Measurements from ENCODE around the gene FGF18. TPM values are rescaled to one million over a fixed set of nuclear protein-coding genes. Genes with fewer than 3 reads are reported as not detected.

FGF18 gene
- total and polyA plus RNA-seq, 2 donors = 1.0 to 1.4 TPM

GRCh38 chr5:171445644-171446516 is 26.4 kb downstream of the FGF18 start:
- no peak overlapping the region for H3K4me3 ChIP-seq (ENCODE audit: low read depth, low read length)
- no peaks in the 10 kb centered on the region for H3K36me3 ChIP-seq (ENCODE audit: insufficient read depth)
- 68% methylated on average over 14 of the region's 14 CpGs for WGBS
- peak; percentile 69 for DNase-seq (ENCODE audit: extremely low spot score)
- no peaks in the 10 kb centered on the region for H3K4me1 ChIP-seq (ENCODE audit: insufficient read depth)
- H3K27ac ChIP-seq (ENCODE audit: low read depth) = no peak overlapping the region

- no peaks in the 10 kb centered on the region for H3K4me1 ChIP-seq (ENCODE audit: insufficient read depth)
- DNase-seq (ENCODE audit: extremely low spot score) = no peak
- no peaks in the 10 kb centered on the region for H3K36me3 ChIP-seq (ENCODE audit: insufficient read depth)
- H3K27ac ChIP-seq (ENCODE audit: low read depth) = no peak overlapping the region
- 92% methylated on average over 5 of the region's 5 CpGs for WGBS
- H3K4me3 ChIP-seq (ENCODE audit: low read depth, low read length) = no peak overlapping the region
Observed at GRCh38 chr5:171447226-171447625, 27.8 kb downstream of the FGF18 start.

- no peak overlapping the region for H3K27ac ChIP-seq (ENCODE audit: low read depth)
- no peak for DNase-seq (ENCODE audit: extremely low spot score)
- 93% methylated on average over 10 of the region's 10 CpGs for WGBS
Observed at GRCh38 chr5:171449426-171449825, 30.0 kb downstream of the FGF18 start.

GRCh38 chr5:171450423-171451331 is 31.2 kb downstream of the FGF18 start:
- H3K27ac ChIP-seq (ENCODE audit: low read depth) = peak overlapping the region; percentile 48
- no peaks in the 10 kb centered on the region for H3K36me3 ChIP-seq (ENCODE audit: insufficient read depth)
- 11% methylated on average over 88 of the region's 88 CpGs for WGBS
- no peaks in the 10 kb centered on the region for H3K4me1 ChIP-seq (ENCODE audit: insufficient read depth)
- DNase-seq (ENCODE audit: extremely low spot score) = no peak
- peak overlapping the region; percentile 51 for H3K4me3 ChIP-seq (ENCODE audit: low read depth, low read length)

More at GRCh38 chr5:171449426-171449825, 30.0 kb downstream of the FGF18 start:
- Histone ChIP-seq H3K36me3 (ENCODE audit: insufficient read depth) (no peaks in the 10 kb centered on the region), H3K4me1 (ENCODE audit: insufficient read depth) (no peaks in the 10 kb centered on the region), H3K4me3 (ENCODE audit: low read depth, low read length) (no peak overlapping the region)

GRCh38 chr5:171451421-171451820 is 32.0 kb downstream of the FGF18 start:
- H3K36me3 ChIP-seq (ENCODE audit: insufficient read depth) = no peaks in the 10 kb centered on the region
- H3K4me3 ChIP-seq (ENCODE audit: low read depth, low read length) = peak overlapping the region; percentile 51
- 89% methylated on average over 17 of the region's 17 CpGs for WGBS
- no peak for DNase-seq (ENCODE audit: extremely low spot score)
- H3K4me1 ChIP-seq (ENCODE audit: insufficient read depth) = no peaks in the 10 kb centered on the region
- H3K27ac ChIP-seq (ENCODE audit: low read depth) = no peak overlapping the region

GRCh38 chr5:171453056-171453725 is 33.7 kb downstream of the FGF18 start:
- 94% methylated on average over 11 of the region's 11 CpGs for WGBS
- Histone ChIP-seq H3K27ac (ENCODE audit: low read depth) (no peak overlapping the region), H3K36me3 (ENCODE audit: insufficient read depth) (no peaks in the 10 kb centered on the region), H3K4me1 (ENCODE audit: insufficient read depth) (no peaks in the 10 kb centered on the region), H3K4me3 (ENCODE audit: low read depth, low read length) (no peak overlapping the region)
- no peak for DNase-seq (ENCODE audit: extremely low spot score)

- no peak for DNase-seq (ENCODE audit: extremely low spot score)
- no peaks in the 10 kb centered on the region for H3K4me1 ChIP-seq (ENCODE audit: insufficient read depth)
- no peaks in the 10 kb centered on the region for H3K36me3 ChIP-seq (ENCODE audit: insufficient read depth)
- 94% methylated on average over 2 of the region's 2 CpGs for WGBS
- no peak overlapping the region for H3K27ac ChIP-seq (ENCODE audit: low read depth)
- H3K4me3 ChIP-seq (ENCODE audit: low read depth, low read length) = no peak overlapping the region
Observed at GRCh38 chr5:171453988-171454387, 34.5 kb downstream of the FGF18 start.

- Histone ChIP-seq H3K36me3 (ENCODE audit: insufficient read depth) (no peaks in the 10 kb centered on the region), H3K27ac (ENCODE audit: low read depth) (no peak overlapping the region), H3K4me1 (ENCODE audit: insufficient read depth) (no peaks in the 10 kb centered on the region), H3K4me3 (ENCODE audit: low read depth, low read length) (no peak overlapping the region)
- WGBS = 81% methylated on average over 10 of the region's 10 CpGs
- DNase-seq (ENCODE audit: extremely low spot score) = no peak
Observed at GRCh38 chr5:171454549-171454948, 35.1 kb downstream of the FGF18 start.

- 83% methylated on average over 2 of the region's 2 CpGs for WGBS
- no peak overlapping the region for H3K27ac ChIP-seq (ENCODE audit: low read depth)
- no peak overlapping the region for H3K4me3 ChIP-seq (ENCODE audit: low read depth, low read length)
- DNase-seq (ENCODE audit: extremely low spot score) = no peak
- H3K4me1 ChIP-seq (ENCODE audit: insufficient read depth) = no peaks in the 10 kb centered on the region
- no peaks in the 10 kb centered on the region for H3K36me3 ChIP-seq (ENCODE audit: insufficient read depth)
Observed at GRCh38 chr5:171455522-171455921, 36.1 kb downstream of the FGF18 start.

GRCh38 chr5:171457208-171457981 is 37.9 kb downstream of the FGF18 start:
- no peaks in the 10 kb centered on the region for H3K4me1 ChIP-seq (ENCODE audit: insufficient read depth)
- H3K4me3 ChIP-seq (ENCODE audit: low read depth, low read length) = no peak overlapping the region
- DNase-seq (ENCODE audit: extremely low spot score) = no peak
- WGBS = 96% methylated on average over 25 of the region's 25 CpGs
- H3K36me3 ChIP-seq (ENCODE audit: insufficient read depth) = no peaks in the 10 kb centered on the region
- no peak overlapping the region for H3K27ac ChIP-seq (ENCODE audit: low read depth)

GRCh38 chr5:171459839-171460238 is 40.4 kb downstream of the FGF18 start:
- H3K36me3 ChIP-seq (ENCODE audit: insufficient read depth) = no peaks in the 10 kb centered on the region
- DNase-seq (ENCODE audit: extremely low spot score) = no peak
- H3K4me3 ChIP-seq (ENCODE audit: low read depth, low read length) = no peak overlapping the region
- no peaks in the 10 kb centered on the region for H3K4me1 ChIP-seq (ENCODE audit: insufficient read depth)
- 76% methylated on average over 6 of the region's 6 CpGs for WGBS
- H3K27ac ChIP-seq (ENCODE audit: low read depth) = no peak overlapping the region

- Histone ChIP-seq H3K4me3 (ENCODE audit: low read depth, low read length) (no peak overlapping the region), H3K27ac (ENCODE audit: low read depth) (no peak overlapping the region), H3K4me1 (ENCODE audit: insufficient read depth) (no peaks in the 10 kb centered on the region), H3K36me3 (ENCODE audit: insufficient read depth) (no peaks in the 10 kb centered on the region)
- DNase-seq (ENCODE audit: extremely low spot score) = no peak
- WGBS = 66% methylated on average over 15 of the region's 15 CpGs
Observed at GRCh38 chr5:171462136-171462927, 42.9 kb downstream of the FGF18 start.

Data from urinary bladder (tissue), 4 donors.